Erythroblast (primary cell): ENCODE measurements around the gene SERINC5.

Experiments
- GATA1 ChIP-seq: IDR thresholded peaks from 2 replicates; pipeline ENCODE4 v1.6.1; 2011; ENCODE audit warnings: low read depth, mild to moderate bottlenecking, control low read depth, low read length, moderate library complexity
- POLR2A ChIP-seq: IDR thresholded peaks from 2 replicates; pipeline ENCODE4 v1.6.1; 2011; ENCODE audit warnings: mild to moderate bottlenecking, low read length

DNA sequence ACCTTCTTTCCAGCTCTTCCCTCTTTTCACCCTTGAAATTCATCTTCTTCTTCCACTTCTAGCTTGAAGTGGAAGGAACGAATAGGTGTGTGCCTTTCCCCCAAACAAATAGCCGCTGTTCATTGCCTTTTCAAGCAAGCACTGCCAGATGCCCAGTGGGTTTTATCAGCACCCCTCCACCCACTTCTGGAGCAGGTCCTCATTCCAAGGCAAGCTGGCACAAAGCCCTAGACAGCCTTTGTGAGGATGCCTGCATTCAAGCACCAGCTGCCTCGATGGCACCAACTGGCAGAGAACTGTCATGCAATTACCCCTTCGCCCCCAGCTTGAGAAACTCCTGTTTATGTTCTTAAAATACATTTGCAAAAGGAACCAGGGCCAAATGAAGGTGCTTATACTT, 36.5 kb downstream of the SERINC5 start:
- TF ChIP-seq POLR2A (no peak), GATA1 (no peak)
